Loucy (cell line): ENCODE measurements around the gene HOXB3.

ENCODE experiments used
- H2AFZ ChIP-seq: fragments of 200-600 bp; sonication (generic); 2 replicates; pipeline ENCODE4 v1.6.0; 2016; ENCODE audit warnings: antibody characterized with exemption, mild to moderate bottlenecking, low read length, moderate library complexity
- H3F3A ChIP-seq: fragments of 200-600 bp; 2 replicates; pipeline ENCODE4 v1.6.0; 2016; ENCODE audit warnings: antibody characterized with exemption, low read depth, mild to moderate bottlenecking
- H3K27me3 ChIP-seq: fragments of 200-600 bp; sonication (generic); 2 replicates; pipeline ENCODE4 v1.6.1; 2014; ENCODE audit warnings: low read length, mild to moderate bottlenecking; ENCODE audit not compliant: insufficient read depth, poor library complexity, severe bottlenecking
- H3K36me3 ChIP-seq: fragments of 200-600 bp; sonication (generic); 2 replicates; pipeline ENCODE4 v1.6.1; 2016; ENCODE audit warnings: low read length; ENCODE audit not compliant: insufficient read depth
- H3K4me1 ChIP-seq: fragments of 200-600 bp; sonication (generic); 2 replicates; pipeline ENCODE4 v1.5.1; 2014; ENCODE audit warnings: low read length, mild to moderate bottlenecking; ENCODE audit not compliant: insufficient read depth, poor library complexity, severe bottlenecking
- H3K4me2 ChIP-seq: fragments of 200-600 bp; sonication (generic); 2 replicates; pipeline ENCODE4 v1.6.0; 2014; ENCODE audit warnings: antibody characterized with exemption, low read length, low read depth, mild to moderate bottlenecking; ENCODE audit not compliant: poor library complexity, severe bottlenecking
- H3K4me3 ChIP-seq: fragments of 200-600 bp; sonication (generic); 2 replicates; pipeline ENCODE4 v1.5.1; 2014; ENCODE audit warnings: low read length, mild to moderate bottlenecking, mixed read lengths; ENCODE audit not compliant: poor library complexity, severe bottlenecking
- H3K79me2 ChIP-seq: fragments of 200-600 bp; sonication (generic); 2 replicates; pipeline ENCODE4 v1.6.1; 2014; ENCODE audit warnings: low read length; ENCODE audit not compliant: insufficient read depth
- H3K9ac ChIP-seq: fragments of 200-600 bp; sonication (generic); 2 replicates; pipeline ENCODE4 v1.6.0; 2014; ENCODE audit warnings: mild to moderate bottlenecking, low read depth, low read length, moderate library complexity; ENCODE audit not compliant: poor library complexity, severe bottlenecking
- H3K9me2 ChIP-seq: fragments of 200-600 bp; sonication (generic); replicated peaks from 2 replicates; pipeline ENCODE4 v1.6.1; 2016; ENCODE audit warnings: low read depth, low read length, mixed read lengths
- H3K9me3 ChIP-seq: fragments of 200-600 bp; sonication (generic); 2 replicates; pipeline ENCODE4 v1.6.1; 2014; ENCODE audit warnings: mild to moderate bottlenecking, antibody characterized with exemption, low read length, low read depth; ENCODE audit not compliant: insufficient read depth
- H4K20me1 ChIP-seq: fragments of 200-600 bp; sonication (generic); 2 replicates; pipeline ENCODE4 v1.6.0; 2014; ENCODE audit warnings: antibody characterized with exemption, low read length, mild to moderate bottlenecking; ENCODE audit not compliant: insufficient read depth, poor library complexity, severe bottlenecking
- EZH2phosphoT487 ChIP-seq: fragments of 200-600 bp; IDR thresholded peaks from 2 replicates; pipeline ENCODE4 v1.6.1; 2018; ENCODE audit warnings: antibody characterized with exemption, mild to moderate bottlenecking, moderate library complexity, borderline replicate concordance
- TF ChIP-seq, protein P1 (sequence below): fragments of 200-600 bp; sonication (generic); conservative IDR thresholded peaks from 2 replicates; pipeline ENCODE4 v1.5.1; 2014; ENCODE audit warnings: mild to moderate bottlenecking, antibody characterized with exemption, low read length

HOXB3 gene

DNA sequence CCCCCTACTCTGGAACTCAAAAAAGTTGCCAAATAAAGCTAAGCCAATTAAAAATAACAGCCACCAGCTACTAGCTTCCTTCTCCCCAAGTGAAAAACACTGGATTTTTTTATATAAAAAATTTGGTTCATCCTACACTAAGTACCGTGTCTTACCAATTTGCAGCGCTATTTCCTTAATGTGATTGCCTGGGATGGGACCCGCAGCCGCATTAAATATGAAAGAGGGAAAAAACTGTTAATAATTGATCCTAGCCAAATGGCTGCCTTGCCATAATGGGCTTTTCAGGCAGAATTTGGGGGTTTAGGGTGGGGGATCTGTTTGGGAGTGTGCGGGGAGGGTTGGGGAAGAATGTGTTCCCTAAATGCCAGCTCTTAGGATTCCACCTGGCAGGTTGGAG lies 34.1 kb upstream of the HOXB3 start:
- H3K4me2 ChIP-seq = peak overlapping the region; percentile 98
- peak overlapping the region; percentile 100 for H3K9ac ChIP-seq
- H3F3A ChIP-seq = 0 out of 2 replicates have a peak, but pooled peaks cover 4% of the 10 kb centered on the region
- H3K36me3 ChIP-seq = peaks cover 8% of the 10 kb centered on the region; the same call in 1 of the 2 replicates
- peaks cover 39% of the 10 kb centered on the region for H3K27me3 ChIP-seq
- H3K79me2 ChIP-seq = peaks cover 97% of the 10 kb centered on the region
- H3K4me1 ChIP-seq = peaks cover 59% of the 10 kb centered on the region
- no peaks in the 10 kb centered on the region for H3K9me3 ChIP-seq
- peaks cover 24% of the 10 kb centered on the region for H4K20me1 ChIP-seq
- H3K4me3 ChIP-seq = peak overlapping the region; percentile 89
- H2AFZ ChIP-seq = no peak overlapping the region
- TF ChIP-seq EZH2phosphoT487 = no peak
- TF ChIP-seq, protein P1, sequence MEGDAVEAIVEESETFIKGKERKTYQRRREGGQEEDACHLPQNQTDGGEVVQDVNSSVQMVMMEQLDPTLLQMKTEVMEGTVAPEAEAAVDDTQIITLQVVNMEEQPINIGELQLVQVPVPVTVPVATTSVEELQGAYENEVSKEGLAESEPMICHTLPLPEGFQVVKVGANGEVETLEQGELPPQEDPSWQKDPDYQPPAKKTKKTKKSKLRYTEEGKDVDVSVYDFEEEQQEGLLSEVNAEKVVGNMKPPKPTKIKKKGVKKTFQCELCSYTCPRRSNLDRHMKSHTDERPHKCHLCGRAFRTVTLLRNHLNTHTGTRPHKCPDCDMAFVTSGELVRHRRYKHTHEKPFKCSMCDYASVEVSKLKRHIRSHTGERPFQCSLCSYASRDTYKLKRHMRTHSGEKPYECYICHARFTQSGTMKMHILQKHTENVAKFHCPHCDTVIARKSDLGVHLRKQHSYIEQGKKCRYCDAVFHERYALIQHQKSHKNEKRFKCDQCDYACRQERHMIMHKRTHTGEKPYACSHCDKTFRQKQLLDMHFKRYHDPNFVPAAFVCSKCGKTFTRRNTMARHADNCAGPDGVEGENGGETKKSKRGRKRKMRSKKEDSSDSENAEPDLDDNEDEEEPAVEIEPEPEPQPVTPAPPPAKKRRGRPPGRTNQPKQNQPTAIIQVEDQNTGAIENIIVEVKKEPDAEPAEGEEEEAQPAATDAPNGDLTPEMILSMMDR = no peak
- no peaks in the 10 kb centered on the region for H3K9me2 ChIP-seq

DNA sequence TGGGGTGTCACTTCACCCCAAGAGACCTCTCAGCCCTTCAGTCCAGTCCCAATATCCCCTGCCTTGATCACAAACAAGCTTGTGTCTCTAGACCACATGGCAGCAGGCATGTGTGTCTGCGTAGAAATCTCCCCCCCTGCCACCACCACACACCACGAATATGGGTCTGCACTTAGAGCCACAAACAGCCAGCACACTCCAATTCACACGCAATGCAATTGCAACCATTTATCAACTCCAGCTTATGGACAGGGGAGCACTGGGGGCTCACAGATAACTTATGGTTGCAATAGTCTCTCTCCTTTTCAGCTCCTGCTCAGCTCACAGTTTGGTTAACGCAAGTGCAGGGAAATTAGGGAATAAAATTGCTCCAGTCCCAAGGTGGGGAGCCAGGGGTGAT lies 33.5 kb upstream of the HOXB3 start:
- H3K79me2 ChIP-seq = peaks cover 96% of the 10 kb centered on the region
- H3K36me3 ChIP-seq = peaks cover 8% of the 10 kb centered on the region; the same call in 1 of the 2 replicates
- peak overlapping the region; percentile 100 for H3K9ac ChIP-seq

DNA sequence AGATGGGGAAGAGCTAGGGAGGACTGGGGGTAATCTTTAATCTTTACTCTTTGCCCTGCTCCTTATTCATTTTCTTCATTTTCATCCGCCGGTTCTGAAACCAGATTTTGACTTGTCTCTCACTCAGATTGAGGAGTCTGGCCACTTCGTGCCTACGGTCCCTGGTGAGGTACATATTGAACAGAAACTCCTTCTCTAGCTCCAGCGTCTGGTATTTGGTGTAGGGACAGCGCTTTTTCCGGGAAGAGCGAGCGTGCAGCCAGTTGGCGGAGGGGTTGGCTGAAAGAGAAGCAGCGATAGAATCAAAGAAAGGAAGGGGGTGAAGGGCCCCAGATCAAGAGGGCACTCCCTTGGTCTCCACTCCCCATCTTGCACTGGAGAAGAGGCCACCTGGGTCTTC lies 32.8 kb upstream of the HOXB3 start:
- no peak overlapping the region for H2AFZ ChIP-seq
- peak overlapping the region; percentile 89 for H3K4me3 ChIP-seq
- peaks cover 8% of the 10 kb centered on the region; the same call in 1 of the 2 replicates for H3K36me3 ChIP-seq
- H4K20me1 ChIP-seq = peaks cover 24% of the 10 kb centered on the region
- H3F3A ChIP-seq = 0 out of 2 replicates have a peak, but pooled peaks cover 4% of the 10 kb centered on the region
- no peak for TF ChIP-seq EZH2phosphoT487
- TF ChIP-seq, protein P1 = no peak
- H3K4me2 ChIP-seq = peak overlapping the region; percentile 98
- H3K9me3 ChIP-seq = no peaks in the 10 kb centered on the region
- peaks cover 96% of the 10 kb centered on the region for H3K79me2 ChIP-seq
- no peaks in the 10 kb centered on the region for H3K9me2 ChIP-seq
- peaks cover 52% of the 10 kb centered on the region for H3K4me1 ChIP-seq
- H3K27me3 ChIP-seq = peaks cover 39% of the 10 kb centered on the region
- H3K9ac ChIP-seq = peak overlapping the region; percentile 100

More for the DNA sequence above, 33.5 kb upstream of the HOXB3 start:
- Histone ChIP-seq H3K4me1 (peaks cover 58% of the 10 kb centered on the region), H2AFZ (no peak overlapping the region), H3K4me3 (peak overlapping the region; percentile 89), H3K4me2 (peak overlapping the region; percentile 98), H4K20me1 (peaks cover 24% of the 10 kb centered on the region), H3K27me3 (peaks cover 39% of the 10 kb centered on the region), H3F3A (0 out of 2 replicates have a peak, but pooled peaks cover 4% of the 10 kb centered on the region), H3K9me2 (no peaks in the 10 kb centered on the region), H3K9me3 (no peaks in the 10 kb centered on the region)
- TF ChIP-seq EZH2phosphoT487 = no peak
- TF ChIP-seq, protein P1 = no peak
